Epithelial cell of proximal tubule (primary cell): ENCODE data around the gene EGFL8. TPM values are rescaled to one million over a fixed set of nuclear protein-coding genes. Genes with fewer than 3 reads are reported as not detected.
"Not testable (repeated sequence)": the region's sequence is repeated elsewhere in the genome, so short reads cannot be mapped to it uniquely, and the experiment has no call there.

Experiments used
- DNase-seq: peaks from one replicate; pipeline ENCODE4 v3.0.0-alpha.2; 2011; ENCODE audit warnings: low read depth
- H3K4me3 ChIP-seq: 2 replicates; pipeline ENCODE4 v1.5.1; 2011; ENCODE audit warnings: low read depth, mild to moderate bottlenecking, low read length
- total RNA-seq: library from RNA; depleted of rRNA; stranded (reverse); fragments of >200 nt; gene quantifications from 2 replicates; pipeline ENCODE4 v1.2.3, GENCODE V29; 2015
- TF ChIP-seq, protein P1 (sequence below): conservative IDR thresholded peaks from 2 replicates; pipeline ENCODE4 v1.5.1; 2012; ENCODE audit warnings: low read depth, mild to moderate bottlenecking, low read length

Gene EGFL8
- total RNA-seq, 1 donor from 2014 or later: 6.5 TPM

GRCh38 chr6:32140420-32141046 lies 23.9 kb upstream of the EGFL8 start:
- TF ChIP-seq, protein P1, sequence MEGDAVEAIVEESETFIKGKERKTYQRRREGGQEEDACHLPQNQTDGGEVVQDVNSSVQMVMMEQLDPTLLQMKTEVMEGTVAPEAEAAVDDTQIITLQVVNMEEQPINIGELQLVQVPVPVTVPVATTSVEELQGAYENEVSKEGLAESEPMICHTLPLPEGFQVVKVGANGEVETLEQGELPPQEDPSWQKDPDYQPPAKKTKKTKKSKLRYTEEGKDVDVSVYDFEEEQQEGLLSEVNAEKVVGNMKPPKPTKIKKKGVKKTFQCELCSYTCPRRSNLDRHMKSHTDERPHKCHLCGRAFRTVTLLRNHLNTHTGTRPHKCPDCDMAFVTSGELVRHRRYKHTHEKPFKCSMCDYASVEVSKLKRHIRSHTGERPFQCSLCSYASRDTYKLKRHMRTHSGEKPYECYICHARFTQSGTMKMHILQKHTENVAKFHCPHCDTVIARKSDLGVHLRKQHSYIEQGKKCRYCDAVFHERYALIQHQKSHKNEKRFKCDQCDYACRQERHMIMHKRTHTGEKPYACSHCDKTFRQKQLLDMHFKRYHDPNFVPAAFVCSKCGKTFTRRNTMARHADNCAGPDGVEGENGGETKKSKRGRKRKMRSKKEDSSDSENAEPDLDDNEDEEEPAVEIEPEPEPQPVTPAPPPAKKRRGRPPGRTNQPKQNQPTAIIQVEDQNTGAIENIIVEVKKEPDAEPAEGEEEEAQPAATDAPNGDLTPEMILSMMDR: no peak
- no peak for DNase-seq
- H3K4me3 ChIP-seq: no peak overlapping the region

DNA sequence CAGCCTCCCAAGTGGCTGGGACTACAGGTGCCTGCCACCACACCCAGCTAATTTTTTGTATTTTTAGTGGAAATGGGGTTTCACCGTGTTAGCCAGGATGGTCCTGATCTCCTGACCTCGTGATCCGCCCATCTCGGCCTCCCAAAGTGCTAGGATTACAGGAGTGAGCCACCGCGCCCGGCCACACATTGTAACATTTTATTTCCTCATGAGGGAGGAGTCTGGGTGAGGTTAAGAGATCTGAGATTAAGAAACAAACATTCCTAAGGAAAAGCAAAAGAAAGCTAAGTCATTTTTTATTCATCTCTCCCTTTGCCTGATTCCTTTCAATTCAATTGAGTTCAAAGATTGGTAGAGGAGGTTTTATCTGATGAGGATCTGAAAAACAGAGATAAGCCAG lies 20.2 kb upstream of the EGFL8 start:
- H3K4me3 ChIP-seq, DNase-seq: not testable (repeated sequence)

GRCh38 chr6:32146287-32146686 lies 18.1 kb upstream of the EGFL8 start:
- TF ChIP-seq, protein P1: no peak
- no peak overlapping the region for H3K4me3 ChIP-seq
- DNase-seq: no peak

- DNase-seq: no peak
Measured at GRCh38 chr6:32146687-32147086, 17.7 kb upstream of the EGFL8 start.

GRCh38 chr6:32147401-32148132 lies 16.8 kb upstream of the EGFL8 start:
- TF ChIP-seq, protein P1: no peak
- DNase-seq: no peak
- H3K4me3 ChIP-seq: peak overlapping the region; percentile 47

More at GRCh38 chr6:32146687-32147086, 17.7 kb upstream of the EGFL8 start:
- TF ChIP-seq, protein P1: no peak
- H3K4me3 ChIP-seq: no peak overlapping the region

GRCh38 chr6:32148289-32149091 lies 15.9 kb upstream of the EGFL8 start:
- H3K4me3 ChIP-seq: peak overlapping the region; percentile 47
- TF ChIP-seq, protein P1: peak; percentile 35
- no peak for DNase-seq

DNA sequence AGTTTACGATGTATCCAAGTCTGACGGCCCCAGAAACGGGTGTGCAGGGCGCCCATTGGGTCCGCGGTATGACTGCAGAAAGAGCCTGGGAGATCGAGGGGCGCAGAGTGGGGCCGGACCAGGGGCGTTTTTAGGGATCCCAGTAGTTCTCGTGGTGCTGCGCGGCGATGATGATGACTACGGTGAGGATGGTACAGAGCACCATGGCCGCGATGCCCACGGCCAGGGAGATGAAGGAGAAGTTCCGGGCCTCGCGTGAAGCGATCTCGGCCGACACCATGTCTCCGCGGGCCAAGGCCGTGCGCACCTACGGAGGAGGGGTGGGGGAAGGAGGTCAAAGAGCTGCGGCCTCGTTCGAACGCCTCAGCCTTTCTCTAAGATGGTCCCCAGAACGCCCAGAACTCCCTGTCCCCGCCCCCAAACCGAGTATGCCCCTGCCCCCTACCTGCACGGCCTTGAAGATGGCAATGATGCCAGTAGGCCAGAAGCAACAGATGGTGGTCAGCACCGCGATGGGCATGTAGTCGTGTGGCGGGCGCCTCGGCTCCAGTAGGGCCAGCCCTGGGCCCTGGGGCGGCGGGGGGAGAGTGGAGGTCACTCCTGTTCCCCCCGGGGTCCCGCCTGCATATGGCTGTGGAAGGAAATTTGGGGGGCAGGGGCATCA lies 15.2 kb upstream of the EGFL8 start:
- TF ChIP-seq, protein P1: no peak
- DNase-seq: no peak
- peak overlapping the region; percentile 47 for H3K4me3 ChIP-seq
